Dermis microvascular lymphatic vessel endothelial cell (primary cell): Measurements from ENCODE around the gene CYTH3. TPM values are rescaled to one million over a fixed set of nuclear protein-coding genes. Genes with fewer than 3 reads are reported as not detected.

Source experiments
- total RNA-seq: library from RNA; depleted of rRNA; stranded (reverse); fragments of >200 nt; gene quantifications from 2 replicates; pipeline ENCODE4 v1.2.1, GENCODE V29; 2014

The CYTH3 gene
- total RNA-seq, 1 donor from 2014 or later, result 11.6 TPM

Other genes starting within 250 kb of the CYTH3 start
- gene ANKRD61, start 241.2 kb downstream of the CYTH3 start, total RNA-seq, result under 0.01 and 0.25 TPM in 2 replicates
- 65.4 and 69.3 TPM in 2 replicates for gene EIF2AK1, start 213.4 kb downstream of the CYTH3 start, total RNA-seq
- gene USP42, start 167.7 kb downstream of the CYTH3 start, total RNA-seq, result 2.3 and 3.9 TPM in 2 replicates
- 10.4 and 12.1 TPM in 2 replicates for gene FAM220A, start 76.3 kb upstream of the CYTH3 start, total RNA-seq
- 41.6 and 82.6 TPM in 2 replicates for gene RAC1, start 101.9 kb upstream of the CYTH3 start, total RNA-seq
- gene DAGLB, start 175.3 kb upstream of the CYTH3 start, total RNA-seq, result 17.3 and 18.3 TPM in 2 replicates
- 99.4 and 122 TPM in 2 replicates for gene KDELR2, start 211.5 kb upstream of the CYTH3 start, total RNA-seq